ENCODE measurements around the gene ADPRHL1. TPM values are rescaled to one million over a fixed set of nuclear protein-coding genes. Genes with fewer than 3 reads are reported as not detected.

ADPRHL1 gene
- total and polyA plus RNA-seq, 2 experiments from 2014 or later: 1.0 to 1.1 TPM

GRCh38 chr13:113443991-113444390 lies 9.3 kb downstream of the ADPRHL1 start:
- TF ChIP-seq, protein P1, sequence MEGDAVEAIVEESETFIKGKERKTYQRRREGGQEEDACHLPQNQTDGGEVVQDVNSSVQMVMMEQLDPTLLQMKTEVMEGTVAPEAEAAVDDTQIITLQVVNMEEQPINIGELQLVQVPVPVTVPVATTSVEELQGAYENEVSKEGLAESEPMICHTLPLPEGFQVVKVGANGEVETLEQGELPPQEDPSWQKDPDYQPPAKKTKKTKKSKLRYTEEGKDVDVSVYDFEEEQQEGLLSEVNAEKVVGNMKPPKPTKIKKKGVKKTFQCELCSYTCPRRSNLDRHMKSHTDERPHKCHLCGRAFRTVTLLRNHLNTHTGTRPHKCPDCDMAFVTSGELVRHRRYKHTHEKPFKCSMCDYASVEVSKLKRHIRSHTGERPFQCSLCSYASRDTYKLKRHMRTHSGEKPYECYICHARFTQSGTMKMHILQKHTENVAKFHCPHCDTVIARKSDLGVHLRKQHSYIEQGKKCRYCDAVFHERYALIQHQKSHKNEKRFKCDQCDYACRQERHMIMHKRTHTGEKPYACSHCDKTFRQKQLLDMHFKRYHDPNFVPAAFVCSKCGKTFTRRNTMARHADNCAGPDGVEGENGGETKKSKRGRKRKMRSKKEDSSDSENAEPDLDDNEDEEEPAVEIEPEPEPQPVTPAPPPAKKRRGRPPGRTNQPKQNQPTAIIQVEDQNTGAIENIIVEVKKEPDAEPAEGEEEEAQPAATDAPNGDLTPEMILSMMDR (IDR thresholded peaks at IDR 0.05; ENCODE audit: poor library complexity): no peak
- no peak for TF ChIP-seq EZH2phosphoT487 (IDR thresholded peaks at IDR 0.05; ENCODE audit: low read depth, severe bottlenecking, unreplicated experiment)
- TF ChIP-seq EZH2 (IDR thresholded peaks at IDR 0.05; ENCODE audit: borderline replicate concordance): no peak
- H3K36me3 ChIP-seq (replicated peaks; ENCODE audit: insufficient read depth, low read depth): no peaks in the 10 kb centered on the region
- H2AFZ ChIP-seq: no peak overlapping the region
- no peaks in the 10 kb centered on the region for H3K9me2 ChIP-seq (replicated peaks; ENCODE audit: insufficient read depth)
- H3K27me3 ChIP-seq: no peaks in the 10 kb centered on the region
- H3K27ac ChIP-seq: no peak overlapping the region
- H3K4me3 ChIP-seq: no peak overlapping the region
- H4K20me1 ChIP-seq (ENCODE audit: insufficient read depth, poor library complexity, severe bottlenecking): no peaks in the 10 kb centered on the region
- no peaks in the 10 kb centered on the region for H3K9me3 ChIP-seq (ENCODE audit: low read depth)
- H3K4me1 ChIP-seq (ENCODE audit: insufficient read depth): no peaks in the 10 kb centered on the region
- WGBS (ENCODE audit: low lambda C conversion rate, missing lambda C conversion rate): 96% methylated on average over 15 of the region's 15 CpGs
- no peak for DNase-seq (ENCODE audit: low spot score)
- no peak overlapping the region for H3K4me2 ChIP-seq
- H3K79me2 ChIP-seq: no peaks in the 10 kb centered on the region

DNA sequence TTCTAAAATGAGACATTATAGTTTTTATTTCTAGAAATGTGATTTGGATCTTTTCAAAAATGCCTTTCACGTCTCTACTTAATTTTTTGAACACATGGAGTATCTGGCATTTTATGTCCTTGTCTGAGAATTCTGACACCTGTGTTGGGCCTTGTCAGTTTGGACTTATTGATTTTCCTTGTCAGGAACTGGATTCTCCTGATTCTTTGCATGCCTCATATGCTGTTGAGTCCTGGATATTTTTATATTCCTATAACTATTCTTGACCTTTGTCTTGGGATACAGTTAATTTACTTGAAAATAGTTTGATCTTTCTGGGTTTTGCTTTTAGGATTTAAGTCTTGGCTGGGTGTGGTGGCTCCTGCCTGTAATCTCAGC lies 10.3 kb downstream of the ADPRHL1 start:
- no peaks in the 10 kb centered on the region for H3K27me3 ChIP-seq
- no peaks in the 10 kb centered on the region for H3K4me1 ChIP-seq (ENCODE audit: insufficient read depth)
- no peak for TF ChIP-seq EZH2 (IDR thresholded peaks at IDR 0.05; ENCODE audit: borderline replicate concordance)
- no peaks in the 10 kb centered on the region for H3K79me2 ChIP-seq
- H3K27ac ChIP-seq: no peak overlapping the region
- H3K4me2 ChIP-seq: no peak overlapping the region
- no peak overlapping the region for H3K4me3 ChIP-seq
- H4K20me1 ChIP-seq (ENCODE audit: insufficient read depth, poor library complexity, severe bottlenecking): no peaks in the 10 kb centered on the region
- DNase-seq (ENCODE audit: low spot score): no peak
- H3K9me2 ChIP-seq (replicated peaks; ENCODE audit: insufficient read depth): no peaks in the 10 kb centered on the region
- no peak overlapping the region for H2AFZ ChIP-seq
- no peaks in the 10 kb centered on the region for H3K36me3 ChIP-seq (replicated peaks; ENCODE audit: insufficient read depth, low read depth)
- 100% methylated on average over 1 of the region's 1 CpG for WGBS (ENCODE audit: low lambda C conversion rate, missing lambda C conversion rate)
- no peaks in the 10 kb centered on the region for H3K9me3 ChIP-seq (ENCODE audit: low read depth)

DNA sequence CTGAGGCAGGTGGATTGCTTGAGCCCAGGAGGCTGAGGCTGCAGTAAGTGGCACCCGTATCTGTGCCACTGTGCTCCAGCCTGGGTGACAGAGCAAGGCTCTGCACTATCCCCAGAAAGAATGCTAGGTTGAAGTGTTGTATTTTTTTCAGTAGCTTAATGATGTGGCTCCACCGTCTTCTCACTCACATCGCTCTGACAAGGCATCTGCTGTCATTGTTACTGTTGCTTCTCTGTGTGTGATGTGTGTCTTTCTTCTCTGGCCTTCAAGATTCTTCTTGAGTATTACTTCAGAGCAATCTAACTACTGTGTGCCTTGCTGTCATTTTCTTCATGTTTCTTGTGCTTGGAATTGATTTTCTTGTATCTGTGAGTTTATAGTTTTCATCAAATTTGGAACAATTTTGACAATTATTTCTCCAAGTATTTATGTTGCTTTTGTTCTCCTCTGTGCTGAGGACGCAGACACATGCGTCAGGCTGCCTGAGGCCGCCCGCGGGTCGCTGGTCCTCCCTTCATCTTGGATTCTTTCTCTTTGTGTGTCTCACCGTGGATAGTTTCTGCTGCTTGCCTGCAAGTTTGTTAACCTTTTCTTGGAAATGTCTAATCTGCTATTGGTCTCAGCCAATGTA lies 10.8 kb downstream of the ADPRHL1 start:
- WGBS (ENCODE audit: low lambda C conversion rate, missing lambda C conversion rate): 90% methylated on average over 10 of the region's 10 CpGs
- Histone ChIP-seq H3K4me1 (ENCODE audit: insufficient read depth) (peaks cover 4% of the 10 kb centered on the region), H3K4me3 (no peak overlapping the region), H3K79me2 (no peaks in the 10 kb centered on the region), H3K27ac (no peak overlapping the region), H3K4me2 (no peak overlapping the region), H3K9me3 (ENCODE audit: low read depth) (no peaks in the 10 kb centered on the region), H3K36me3 (replicated peaks; ENCODE audit: insufficient read depth, low read depth) (no peaks in the 10 kb centered on the region), H3K27me3 (no peaks in the 10 kb centered on the region), H4K20me1 (ENCODE audit: insufficient read depth, poor library complexity, severe bottlenecking) (no peaks in the 10 kb centered on the region), H3K9me2 (replicated peaks; ENCODE audit: insufficient read depth) (no peaks in the 10 kb centered on the region), H2AFZ (no peak overlapping the region)
- TF ChIP-seq, protein P1 (IDR thresholded peaks at IDR 0.05; ENCODE audit: poor library complexity): no peak
- TF ChIP-seq EZH2 (IDR thresholded peaks at IDR 0.05; ENCODE audit: borderline replicate concordance) (no peak), EZH2phosphoT487 (IDR thresholded peaks at IDR 0.05; ENCODE audit: low read depth, severe bottlenecking, unreplicated experiment) (no peak)
- no peak for DNase-seq (ENCODE audit: low spot score)

GRCh38 chr13:113441661-113442060 lies 11.6 kb downstream of the ADPRHL1 start:
- H3K79me2 ChIP-seq: no peaks in the 10 kb centered on the region
- no peaks in the 10 kb centered on the region for H3K9me2 ChIP-seq (replicated peaks; ENCODE audit: insufficient read depth)
- H3K27me3 ChIP-seq: no peaks in the 10 kb centered on the region
- TF ChIP-seq, protein P1 (IDR thresholded peaks at IDR 0.05; ENCODE audit: poor library complexity): no peak
- TF ChIP-seq EZH2phosphoT487 (IDR thresholded peaks at IDR 0.05; ENCODE audit: low read depth, severe bottlenecking, unreplicated experiment) (no peak), EZH2 (IDR thresholded peaks at IDR 0.05; ENCODE audit: borderline replicate concordance) (no peak)
- DNase-seq (ENCODE audit: low spot score): no peak
- H3K4me3 ChIP-seq: no peak overlapping the region
- H3K36me3 ChIP-seq (replicated peaks; ENCODE audit: insufficient read depth, low read depth): no peaks in the 10 kb centered on the region
- no peaks in the 10 kb centered on the region for H3K9me3 ChIP-seq (ENCODE audit: low read depth)
- H3K4me2 ChIP-seq: no peak overlapping the region
- WGBS (ENCODE audit: low lambda C conversion rate, missing lambda C conversion rate): 99% methylated on average over 29 of the region's 29 CpGs
- H2AFZ ChIP-seq: no peak overlapping the region
- H4K20me1 ChIP-seq (ENCODE audit: insufficient read depth, poor library complexity, severe bottlenecking): no peaks in the 10 kb centered on the region
- peaks cover 7% of the 10 kb centered on the region for H3K4me1 ChIP-seq (ENCODE audit: insufficient read depth)
- H3K27ac ChIP-seq: no peak overlapping the region
